Daoy (cell line): ENCODE measurements around the gene SCN4B. TPM values are rescaled to one million over a fixed set of nuclear protein-coding genes. Genes with fewer than 3 reads are reported as not detected.
A peak's percentile ranks its signal among the peaks of the same experiment; 100 is the strongest.

Experiments
- DNase-seq: peaks from one replicate; pipeline ENCODE4 v3.0.0-alpha.2; 2015; ENCODE audit warnings: low read depth
- total RNA-seq: library from RNA; depleted of rRNA; stranded (reverse); fragments of >200 nt; shearing (Covaris generic); gene quantifications from 2 replicates; pipeline ENCODE4 v1.2.3, GENCODE V29; 2014

The SCN4B gene
- total RNA-seq, 1 experiment from 2014 or later, result 1.2 TPM

GRCh38 chr11:118129471-118130172 lies 23.0 kb downstream of the SCN4B start:
- DNase-seq, result no peak

GRCh38 chr11:118128721-118129470 lies 23.7 kb downstream of the SCN4B start:
- no peak for DNase-seq

GRCh38 chr11:118128310-118128709 lies 24.3 kb downstream of the SCN4B start:
- DNase-seq, result no peak

- peak; percentile 49 for DNase-seq
These were observed 26.4 kb downstream of the SCN4B start for GRCh38 chr11:118126082-118126838.

- no peak for DNase-seq
These were observed 27.6 kb downstream of the SCN4B start for GRCh38 chr11:118124929-118125535.

GRCh38 chr11:118120793-118121192 lies 31.8 kb downstream of the SCN4B start:
- no peak for DNase-seq

- DNase-seq, result no peak
These were observed 34.6 kb downstream of the SCN4B start for GRCh38 chr11:118117790-118118601.

- DNase-seq, result no peak
These were observed 37.6 kb downstream of the SCN4B start for GRCh38 chr11:118115048-118115447.

GRCh38 chr11:118114266-118114665 lies 38.4 kb downstream of the SCN4B start:
- DNase-seq, result no peak

GRCh38 chr11:118112711-118113430 lies 39.8 kb downstream of the SCN4B start:
- no peak for DNase-seq

- no peak for DNase-seq
These were observed 40.9 kb downstream of the SCN4B start for GRCh38 chr11:118111744-118112035.

GRCh38 chr11:118111019-118111743 lies 41.4 kb downstream of the SCN4B start:
- no peak for DNase-seq

GRCh38 chr11:118109231-118109630 lies 43.4 kb downstream of the SCN4B start:
- DNase-seq, result no peak

- DNase-seq, result no peak
These were observed 44.1 kb downstream of the SCN4B start for GRCh38 chr11:118108513-118108912.

GRCh38 chr11:118106789-118107335 lies 45.8 kb downstream of the SCN4B start:
- peak; percentile 35 for DNase-seq

- DNase-seq, result no peak
These were observed 46.8 kb downstream of the SCN4B start for GRCh38 chr11:118105657-118106305.

GRCh38 chr11:118104491-118104890 lies 48.1 kb downstream of the SCN4B start:
- no peak for DNase-seq

GRCh38 chr11:118102721-118103261 lies 49.8 kb downstream of the SCN4B start:
- DNase-seq, result no peak

- DNase-seq, result no peak
These were observed 51.9 kb downstream of the SCN4B start for GRCh38 chr11:118100691-118101232.
